ENCODE data around the gene ACSF2. TPM values are rescaled to one million over a fixed set of nuclear protein-coding genes. Genes with fewer than 3 reads are reported as not detected.
A peak's percentile ranks its signal among the peaks of the same experiment; 100 is the strongest.

The ACSF2 gene
- total RNA-seq, result 10 to 100 TPM; 17.7 to 26.4 (median 21.3) TPM
- total RNA-seq (2013), result 8.8 TPM
- total RNA-seq, result 1.4 to 21.0 (median 11.3) reads per million in 29 experiments

- CTCF ChIA-PET, result interaction anchor here in 1 of 2 donors (2.2 kb wide), 1 partner anchor 29 kb away, joined by 7 read pairs; the partner anchor contains the start of gene LRRC59
These were observed at the start of gene ACSF2 for GRCh38 chr17:50425682-50426471. Gene ACSF2 (plus strand): TSS chr17:50426218. CDS start chr17:50426262, 44 bp downstream.

GRCh38 chr17:50379351-50380132, 46.5 kb upstream of the ACSF2 start:
- Histone ChIP-seq H3K4me1 (ENCODE audit: control insufficient read depth in 1 of 2, extremely low read depth in 1 of 2, insufficient read depth in 2 of 2, low read length in 2 of 2) (no peaks in the 10 kb centered on the region), H3K4me3 (ENCODE audit: control insufficient read depth in 1 of 2, extremely low read depth in 1 of 2, low read length in 1 of 2) (no peak overlapping the region), H3K27me3 (replicated peaks in 1 of 2; ENCODE audit: control insufficient read depth in 2 of 2, extremely low read depth in 1 of 2, insufficient read depth in 2 of 2, low read length in 1 of 2) (no peaks in the 10 kb centered on the region), H3K27ac (ENCODE audit: low read length) (no peak overlapping the region), H3K36me3 (ENCODE audit: control insufficient read depth in 2 of 2, extremely low read depth in 1 of 2, insufficient read depth in 1 of 2, low read length in 1 of 2) (peaks cover 5 to 39% of the 10 kb centered on the region in 2 donors), H3K9me3 (no peaks in the 10 kb centered on the region)
- ATAC-seq (replicated peaks in 1 of 4), result no peak
- POLR2A ChIA-PET, result no interaction called here
- Mint-ChIP-seq H3K27ac (no peak overlapping the region), H3K36me3 (peaks cover 24% of the 10 kb centered on the region), H3K4me3 (no peak overlapping the region), H3K9me3 (no peaks in the 10 kb centered on the region), H3K4me1 (no peaks in the 10 kb centered on the region), H3K27me3 (no peaks in the 10 kb centered on the region)
- WGBS (ENCODE audit: insufficient coverage), result 98% methylated on average over 4 of the region's 6 CpGs
- no peak for DNase-seq
- CTCF ChIA-PET, result interaction anchor here in 1 of 2 donors (1.1 to 2.2 kb wide), 2 partner anchors 10 to 18 kb away, joined by 3 to 6 read pairs; partner anchors contain the start of gene LRRC59

More at GRCh38 chr17:50425682-50426471, at the start of gene ACSF2:
- Histone ChIP-seq H3K4me3 (ENCODE audit: control insufficient read depth in 1 of 2, extremely low read depth in 1 of 2, low read length in 1 of 2) (peak within 1 kb of the TSS; percentile 58 to 79), H3K27me3 (replicated peaks in 1 of 2; ENCODE audit: control insufficient read depth in 2 of 2, extremely low read depth in 1 of 2, insufficient read depth in 2 of 2, low read length in 1 of 2) (no peaks in the 10 kb centered on the region), H3K27ac (ENCODE audit: low read length) (peak within 1 kb of the TSS; percentile 69), H3K9me3 (no peaks in the 10 kb centered on the region), H3K36me3 (ENCODE audit: control insufficient read depth in 2 of 2, extremely low read depth in 1 of 2, insufficient read depth in 1 of 2, low read length in 1 of 2) (no peaks in the 10 kb centered on the region), H3K4me1 (ENCODE audit: control insufficient read depth in 1 of 2, extremely low read depth in 1 of 2, insufficient read depth in 2 of 2, low read length in 2 of 2) (peaks cover 17 to 37% of the 10 kb centered on the region in 2 experiments)
- peak within 1 kb of the TSS; percentile 86 to 89 for H3K27ac Mint-ChIP-seq
- H3K4me3 Mint-ChIP-seq, result peak within 1 kb of the TSS; percentile 81 to 86 (median 85)
- H3K4me1 Mint-ChIP-seq, result peaks cover 34 to 42% (median 35%) of the 10 kb centered on the region in 3 donors
- peak; percentile 24 to 75 (median 63) for DNase-seq
- POLR2A ChIA-PET, result interaction anchor here in 1 of 2 donors (1.3 kb wide), 1 partner anchor 12 kb away, joined by 3 read pairs; no protein-coding TSS in a partner anchor
- no peaks in the 10 kb centered on the region for H3K36me3 Mint-ChIP-seq
- H3K9me3 Mint-ChIP-seq, result no peaks in the 10 kb centered on the region
- no peaks in the 10 kb centered on the region for H3K27me3 Mint-ChIP-seq
- ATAC-seq (replicated peaks in 1 of 4), result peak; percentile 88 to 92 (median 91)
- 2% methylated on average over 48 of the region's 70 CpGs for WGBS (ENCODE audit: insufficient coverage)

- Mint-ChIP-seq H3K4me1 (no peaks in the 10 kb centered on the region), H3K27ac (no peak overlapping the region), H3K27me3 (no peaks in the 10 kb centered on the region), H3K36me3 (peaks cover 34% of the 10 kb centered on the region), H3K9me3 (no peaks in the 10 kb centered on the region), H3K4me3 (no peak overlapping the region)
- Histone ChIP-seq H3K36me3 (ENCODE audit: control insufficient read depth in 2 of 2, extremely low read depth in 1 of 2, insufficient read depth in 1 of 2, low read length in 1 of 2) (peaks cover 9 to 50% of the 10 kb centered on the region in 2 donors), H3K27ac (ENCODE audit: low read length) (no peak overlapping the region), H3K4me1 (ENCODE audit: control insufficient read depth in 1 of 2, extremely low read depth in 1 of 2, insufficient read depth in 2 of 2, low read length in 2 of 2) (no peaks in the 10 kb centered on the region), H3K27me3 (replicated peaks in 1 of 2; ENCODE audit: control insufficient read depth in 2 of 2, extremely low read depth in 1 of 2, insufficient read depth in 2 of 2, low read length in 1 of 2) (no peaks in the 10 kb centered on the region), H3K9me3 (no peaks in the 10 kb centered on the region), H3K4me3 (ENCODE audit: control insufficient read depth in 1 of 2, extremely low read depth in 1 of 2, low read length in 1 of 2) (no peak overlapping the region)
- DNase-seq, result no peak
- WGBS (ENCODE audit: insufficient coverage), result 95% methylated on average over 11 of the region's 13 CpGs
- peak in 1 of 4 experiments; percentile 19 for ATAC-seq (replicated peaks in 1 of 4)
- POLR2A ChIA-PET, result no interaction called here
- CTCF ChIA-PET, result interaction anchor here (0.7 to 2.2 kb wide), 3 partner anchors 11 to 181 kb away, joined by 3 to 6 read pairs (median 3); partner anchors contain the start of gene LRRC59 (in 1 of the 2)
These were observed 45.4 kb upstream of the ACSF2 start for GRCh38 chr17:50380369-50381259.

- peaks cover 37% of the 10 kb centered on the region for H3K36me3 Mint-ChIP-seq
- ChIA-PET POLR2A (no interaction called here), CTCF (interaction anchor here in 1 of 2 donors (2.2 kb wide), 1 partner anchor 16 kb away, joined by 6 read pairs; the partner anchor contains the start of gene LRRC59)
- no peak overlapping the region for H3K27ac ChIP-seq (ENCODE audit: low read length)
- no peaks in the 10 kb centered on the region for H3K9me3 ChIP-seq
- H3K36me3 ChIP-seq (ENCODE audit: control insufficient read depth in 2 of 2, extremely low read depth in 1 of 2, insufficient read depth in 1 of 2, low read length in 1 of 2), result peaks cover 10 to 57% of the 10 kb centered on the region in 2 donors
- no peaks in the 10 kb centered on the region for H3K4me1 ChIP-seq (ENCODE audit: control insufficient read depth in 1 of 2, extremely low read depth in 1 of 2, insufficient read depth in 2 of 2, low read length in 2 of 2)
- DNase-seq (no peak), ATAC-seq (replicated peaks in 1 of 4) (no peak)
- no peaks in the 10 kb centered on the region for H3K27me3 Mint-ChIP-seq
- H3K27ac Mint-ChIP-seq, result no peak overlapping the region
- no peaks in the 10 kb centered on the region for H3K27me3 ChIP-seq (replicated peaks in 1 of 2; ENCODE audit: control insufficient read depth in 2 of 2, extremely low read depth in 1 of 2, insufficient read depth in 2 of 2, low read length in 1 of 2)
- no peak overlapping the region for H3K4me3 ChIP-seq (ENCODE audit: control insufficient read depth in 1 of 2, extremely low read depth in 1 of 2, low read length in 1 of 2)
- H3K9me3 Mint-ChIP-seq, result no peaks in the 10 kb centered on the region
- no peak overlapping the region for H3K4me3 Mint-ChIP-seq
- 100% methylated on average over 3 of the region's 7 CpGs for WGBS (ENCODE audit: insufficient coverage)
- no peaks in the 10 kb centered on the region for H3K4me1 Mint-ChIP-seq
These were observed 44.7 kb upstream of the ACSF2 start for GRCh38 chr17:50381260-50381815.

- no peak for ATAC-seq (replicated peaks in 1 of 4)
- no peaks in the 10 kb centered on the region for H3K27me3 ChIP-seq (replicated peaks in 1 of 2; ENCODE audit: control insufficient read depth in 2 of 2, extremely low read depth in 1 of 2, insufficient read depth in 2 of 2, low read length in 1 of 2)
- no peaks in the 10 kb centered on the region for H3K9me3 ChIP-seq
- H3K36me3 Mint-ChIP-seq, result peaks cover 42% of the 10 kb centered on the region
- no peaks in the 10 kb centered on the region for H3K9me3 Mint-ChIP-seq
- no peak overlapping the region for H3K4me3 ChIP-seq (ENCODE audit: control insufficient read depth in 1 of 2, extremely low read depth in 1 of 2, low read length in 1 of 2)
- DNase-seq, result no peak
- CTCF ChIA-PET, result interaction anchor here in 1 of 2 donors (0.9 kb wide), 1 partner anchor 15 kb away, joined by 4 read pairs; the partner anchor contains the start of gene LRRC59
- 92% methylated on average over 3 of the region's 3 CpGs for WGBS (ENCODE audit: insufficient coverage)
- POLR2A ChIA-PET, result no interaction called here
- no peak overlapping the region for H3K27ac ChIP-seq (ENCODE audit: low read length)
- no peak overlapping the region for H3K27ac Mint-ChIP-seq
- no peak overlapping the region for H3K4me3 Mint-ChIP-seq
- H3K36me3 ChIP-seq (ENCODE audit: control insufficient read depth in 2 of 2, extremely low read depth in 1 of 2, insufficient read depth in 1 of 2, low read length in 1 of 2), result peaks cover 13 to 62% of the 10 kb centered on the region in 2 donors
- no peaks in the 10 kb centered on the region for H3K4me1 ChIP-seq (ENCODE audit: control insufficient read depth in 1 of 2, extremely low read depth in 1 of 2, insufficient read depth in 2 of 2, low read length in 2 of 2)
- H3K27me3 Mint-ChIP-seq, result no peaks in the 10 kb centered on the region
- H3K4me1 Mint-ChIP-seq, result no peaks in the 10 kb centered on the region
These were observed 44.1 kb upstream of the ACSF2 start for GRCh38 chr17:50381920-50382319.

Measured in T-cell (primary cell).